Transverse colon (tissue), 4 donors: ENCODE measurements around the gene RBFOX2.

ENCODE experiments used
- CTCF ChIP-seq, 5 experiments: fragments of 200-600 bp in 3 of 5; fragments of 450-650 bp in 2 of 5; sonication (generic) in 3 of 5; IDR thresholded peaks; 1 replicate in 2 of 5; 2 replicates in 3 of 5; pipeline ENCODE4 v1.5.1; 2016 to 2017; ENCODE audit warnings: antibody characterized with exemption in 5 of 5, inconsistent platforms in 3 of 5, mild to moderate bottlenecking in 2 of 5, moderate library complexity in 1 of 5
- EP300 ChIP-seq: sonication (generic); formaldehyde crosslinking; IDR thresholded peaks from one replicate; pipeline ENCODE4 v1.6.1; 2017; ENCODE audit warnings: antibody characterized with exemption, low read depth
- POLR2A ChIP-seq: fragments of 450-650 bp; IDR thresholded peaks from one replicate; pipeline ENCODE4 v1.6.1; 2016; ENCODE audit warnings: antibody characterized with exemption, mild to moderate bottlenecking, moderate library complexity
- POLR2AphosphoS5 ChIP-seq, 3 donors: sonication (generic); formaldehyde crosslinking; IDR thresholded peaks; one replicate each; pipeline ENCODE4 v1.6.1; 2016; ENCODE audit warnings: antibody characterized with exemption in 3 of 3

- no peak for TF ChIP-seq POLR2A
- TF ChIP-seq EP300 = no peak
- no peak for TF ChIP-seq CTCF (IDR thresholded peaks at IDR 0.05)
- TF ChIP-seq POLR2AphosphoS5 (IDR thresholded peaks at IDR 0.05) = no peak
Measured at GRCh38 chr22:36055376-36056295, 27.0 kb upstream of the RBFOX2 start.
